Neuron (in vitro differentiated cells): ENCODE measurements around the gene CRB1.

Experiments used
- H2AFZ ChIP-seq: one replicate; pipeline ENCODE4 v1.6.1; 2013; ENCODE audit warnings: low read depth, mild to moderate bottlenecking, inconsistent platforms, low read length, moderate library complexity
- H3K27me3 ChIP-seq: one replicate; pipeline ENCODE4 v1.6.1; 2013; ENCODE audit warnings: low read length; ENCODE audit not compliant: insufficient read depth
- H3K36me3 ChIP-seq: one replicate; pipeline ENCODE4 v1.6.1; 2013; ENCODE audit warnings: low read length; ENCODE audit not compliant: insufficient read depth
- H3K4me1 ChIP-seq: one replicate; pipeline ENCODE4 v1.6.1; 2013; ENCODE audit warnings: low read length; ENCODE audit not compliant: insufficient read depth
- H3K4me3 ChIP-seq: 2 replicates; pipeline ENCODE4 v1.5.1; 2013; ENCODE audit warnings: mild to moderate bottlenecking, low read length, moderate library complexity
- H3K9me3 ChIP-seq: one replicate; pipeline ENCODE4 v1.6.1; 2013; ENCODE audit warnings: low read length

The CRB1 gene

DNA sequence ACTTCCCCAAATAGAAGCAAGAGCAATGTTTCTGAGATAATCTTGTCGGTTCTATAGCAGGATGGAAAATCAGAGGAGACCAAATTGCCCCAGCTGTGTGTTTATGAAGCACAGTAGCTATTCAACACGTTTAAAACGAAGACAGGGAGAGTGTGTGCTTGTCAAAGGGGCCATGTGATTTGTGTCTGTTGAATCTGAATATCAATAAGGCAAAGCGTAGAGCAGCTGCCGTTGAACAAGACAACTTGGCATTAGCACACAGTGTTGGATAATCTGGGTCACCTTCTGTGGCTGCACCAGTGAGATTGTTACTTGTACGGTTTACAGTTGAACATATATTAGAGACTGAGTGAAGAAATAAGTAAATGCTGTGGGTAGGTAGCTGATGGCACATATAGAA is 1.0 kb downstream of the CRB1 start:
- H3K4me3 ChIP-seq = peak overlapping the region; percentile 43

GRCh38 chr1:197272791-197273190 is 4.7 kb downstream of the CRB1 start:
- no peaks in the 10 kb centered on the region for H3K27me3 ChIP-seq
- no peak overlapping the region for H3K4me3 ChIP-seq
- H3K36me3 ChIP-seq = no peaks in the 10 kb centered on the region
- peaks cover 22% of the 10 kb centered on the region for H3K4me1 ChIP-seq
- no peaks in the 10 kb centered on the region for H3K9me3 ChIP-seq
- no peak overlapping the region for H2AFZ ChIP-seq

More for the DNA sequence above, 1.0 kb downstream of the CRB1 start:
- peak overlapping the region; percentile 85 for H2AFZ ChIP-seq
- no peaks in the 10 kb centered on the region for H3K9me3 ChIP-seq
- no peaks in the 10 kb centered on the region for H3K36me3 ChIP-seq
- H3K27me3 ChIP-seq = no peaks in the 10 kb centered on the region
- peaks cover 23% of the 10 kb centered on the region for H3K4me1 ChIP-seq

GRCh38 chr1:197277166-197277565 is 9.1 kb downstream of the CRB1 start:
- Histone ChIP-seq H3K9me3 (no peaks in the 10 kb centered on the region), H3K36me3 (no peaks in the 10 kb centered on the region), H3K4me3 (no peak overlapping the region), H3K4me1 (no peaks in the 10 kb centered on the region), H2AFZ (no peak overlapping the region), H3K27me3 (no peaks in the 10 kb centered on the region)

DNA sequence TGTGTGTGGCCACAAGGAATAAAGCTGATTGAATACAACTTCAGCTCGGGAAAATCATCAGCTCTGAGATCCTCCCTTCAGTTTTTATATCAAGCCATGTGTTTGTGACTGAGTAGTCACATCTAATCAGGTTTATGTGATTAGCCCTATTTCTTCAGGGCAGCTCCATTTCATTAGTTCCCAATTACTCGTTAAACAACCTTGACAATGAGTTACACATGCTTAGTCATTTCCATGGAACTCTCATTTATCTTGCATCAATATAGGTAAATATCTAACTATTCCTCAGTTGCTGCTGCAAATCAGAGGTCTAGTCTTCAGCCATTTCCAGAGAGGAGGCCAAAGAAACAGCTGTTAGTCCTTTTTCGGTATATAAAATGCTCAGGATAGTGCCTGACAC is 16.3 kb downstream of the CRB1 start:
- no peaks in the 10 kb centered on the region for H3K27me3 ChIP-seq

GRCh38 chr1:197284966-197285365 is 16.9 kb downstream of the CRB1 start:
- Histone ChIP-seq H3K4me3 (no peak overlapping the region), H3K27me3 (no peaks in the 10 kb centered on the region), H3K9me3 (no peaks in the 10 kb centered on the region), H2AFZ (no peak overlapping the region), H3K36me3 (no peaks in the 10 kb centered on the region), H3K4me1 (no peaks in the 10 kb centered on the region)

More for the DNA sequence above, 16.3 kb downstream of the CRB1 start:
- H3K4me1 ChIP-seq = no peaks in the 10 kb centered on the region
- no peak overlapping the region for H2AFZ ChIP-seq
- H3K9me3 ChIP-seq = no peaks in the 10 kb centered on the region
- H3K36me3 ChIP-seq = no peaks in the 10 kb centered on the region
- no peak overlapping the region for H3K4me3 ChIP-seq

GRCh38 chr1:197285526-197286205 is 17.6 kb downstream of the CRB1 start:
- Histone ChIP-seq H2AFZ (no peak overlapping the region), H3K27me3 (no peaks in the 10 kb centered on the region), H3K4me1 (no peaks in the 10 kb centered on the region), H3K4me3 (no peak overlapping the region), H3K9me3 (no peaks in the 10 kb centered on the region), H3K36me3 (no peaks in the 10 kb centered on the region)

DNA sequence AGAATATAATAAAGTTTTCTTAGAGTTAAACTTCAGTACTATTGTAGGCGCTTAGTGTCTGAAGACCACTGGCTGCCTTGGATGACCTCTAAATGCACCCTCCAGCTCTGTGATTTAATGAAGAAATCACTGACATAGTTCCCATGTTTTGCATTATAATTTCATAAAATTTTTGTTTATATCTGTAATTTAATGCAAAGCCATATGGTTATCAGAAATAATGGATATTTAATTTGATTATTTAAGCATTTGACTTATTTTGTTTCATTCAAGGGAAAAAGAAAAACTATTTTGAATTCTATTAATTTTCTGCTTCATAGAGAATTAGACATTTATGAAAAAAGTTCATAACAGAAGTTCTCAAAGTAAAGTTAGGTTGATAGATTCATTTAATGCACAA is 18.6 kb downstream of the CRB1 start:
- H3K36me3 ChIP-seq = no peaks in the 10 kb centered on the region
- no peak overlapping the region for H3K4me3 ChIP-seq
- no peak overlapping the region for H2AFZ ChIP-seq
- no peaks in the 10 kb centered on the region for H3K4me1 ChIP-seq
- H3K9me3 ChIP-seq = no peaks in the 10 kb centered on the region
- H3K27me3 ChIP-seq = no peaks in the 10 kb centered on the region

DNA sequence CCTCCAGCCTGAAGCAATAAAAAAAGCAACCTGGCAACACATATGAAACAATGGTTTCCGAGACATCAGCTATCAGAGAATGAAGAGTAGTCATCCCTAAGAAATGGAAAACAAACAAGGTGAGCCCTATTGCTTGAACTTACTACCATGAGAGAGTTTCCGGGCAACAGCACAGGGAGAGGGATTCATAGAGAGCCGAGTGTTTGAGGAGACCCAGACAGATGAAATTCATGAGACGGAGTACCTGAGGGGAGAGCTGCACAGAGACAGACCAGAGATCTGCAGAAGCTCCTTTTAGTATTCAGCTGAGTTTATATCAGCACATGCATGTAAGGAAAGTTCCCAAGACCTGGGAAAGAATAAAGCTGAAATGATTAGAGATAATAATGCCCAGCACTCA is 19.8 kb downstream of the CRB1 start:
- Histone ChIP-seq H2AFZ (no peak overlapping the region), H3K9me3 (no peaks in the 10 kb centered on the region), H3K4me1 (no peaks in the 10 kb centered on the region), H3K36me3 (no peaks in the 10 kb centered on the region), H3K27me3 (no peaks in the 10 kb centered on the region), H3K4me3 (no peak overlapping the region)

DNA sequence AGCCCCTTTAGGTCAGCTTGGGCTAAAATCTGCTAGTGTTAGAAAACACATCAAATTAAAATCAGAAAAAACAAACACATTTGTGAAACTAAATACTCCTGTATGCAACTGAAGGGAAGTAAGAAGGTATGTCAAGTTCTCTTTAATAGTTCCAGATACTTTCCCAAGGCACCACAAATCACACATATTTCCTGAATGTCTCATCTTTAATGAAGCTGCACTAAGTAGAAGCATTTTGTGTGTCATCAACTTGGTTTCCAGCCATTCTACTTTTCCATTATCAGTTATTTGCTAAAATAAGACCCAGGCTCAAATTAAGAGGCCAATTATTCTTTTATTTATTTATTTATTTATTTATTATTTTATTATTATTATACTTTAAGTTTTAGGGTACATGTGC is 34.7 kb downstream of the CRB1 start:
- Histone ChIP-seq H2AFZ (no peak overlapping the region), H3K4me3 (no peak overlapping the region), H3K9me3 (no peaks in the 10 kb centered on the region), H3K36me3 (no peaks in the 10 kb centered on the region), H3K27me3 (no peaks in the 10 kb centered on the region), H3K4me1 (peaks cover 33% of the 10 kb centered on the region)

- Histone ChIP-seq H3K27me3 (no peaks in the 10 kb centered on the region), H3K36me3 (no peaks in the 10 kb centered on the region), H3K4me3 (no peak overlapping the region), H2AFZ (no peak overlapping the region), H3K4me1 (peaks cover 33% of the 10 kb centered on the region), H3K9me3 (no peaks in the 10 kb centered on the region)
Measured at GRCh38 chr1:197303463-197303862, 35.4 kb downstream of the CRB1 start.

DNA sequence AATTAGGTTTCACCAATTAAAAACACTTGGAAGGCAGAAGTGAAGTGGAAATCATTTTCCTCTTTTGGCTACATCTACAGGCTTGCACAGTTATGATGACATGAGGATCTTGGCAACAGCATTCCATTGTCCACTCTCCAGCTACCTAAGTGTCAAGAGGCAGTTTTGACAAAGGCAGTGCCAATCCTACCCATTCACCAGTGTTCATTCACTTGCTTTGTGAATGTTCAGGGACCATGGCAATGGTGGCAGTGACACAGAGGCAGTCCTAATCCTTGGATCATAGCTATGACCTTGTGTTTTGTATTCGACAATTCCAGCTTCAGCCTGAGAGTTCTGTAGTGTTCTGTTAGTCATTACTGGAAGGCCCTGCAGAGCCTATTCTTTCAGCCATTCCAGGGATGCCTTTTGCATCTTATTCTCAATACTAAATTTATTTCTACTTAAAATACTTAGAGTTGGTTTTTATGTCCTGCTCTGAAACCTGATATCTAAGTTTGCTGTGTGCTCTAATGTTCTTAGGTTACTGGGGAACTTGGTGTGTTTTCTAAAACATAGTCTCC is 36.7 kb downstream of the CRB1 start:
- no peaks in the 10 kb centered on the region for H3K36me3 ChIP-seq
- H2AFZ ChIP-seq = no peak overlapping the region
- no peaks in the 10 kb centered on the region for H3K27me3 ChIP-seq
- H3K4me3 ChIP-seq = no peak overlapping the region
- peaks cover 33% of the 10 kb centered on the region for H3K4me1 ChIP-seq
- H3K9me3 ChIP-seq = no peaks in the 10 kb centered on the region

GRCh38 chr1:197305925-197306324 is 37.9 kb downstream of the CRB1 start:
- Histone ChIP-seq H3K4me1 (peaks cover 33% of the 10 kb centered on the region), H2AFZ (no peak overlapping the region), H3K9me3 (no peaks in the 10 kb centered on the region), H3K4me3 (no peak overlapping the region), H3K27me3 (no peaks in the 10 kb centered on the region), H3K36me3 (no peaks in the 10 kb centered on the region)

DNA sequence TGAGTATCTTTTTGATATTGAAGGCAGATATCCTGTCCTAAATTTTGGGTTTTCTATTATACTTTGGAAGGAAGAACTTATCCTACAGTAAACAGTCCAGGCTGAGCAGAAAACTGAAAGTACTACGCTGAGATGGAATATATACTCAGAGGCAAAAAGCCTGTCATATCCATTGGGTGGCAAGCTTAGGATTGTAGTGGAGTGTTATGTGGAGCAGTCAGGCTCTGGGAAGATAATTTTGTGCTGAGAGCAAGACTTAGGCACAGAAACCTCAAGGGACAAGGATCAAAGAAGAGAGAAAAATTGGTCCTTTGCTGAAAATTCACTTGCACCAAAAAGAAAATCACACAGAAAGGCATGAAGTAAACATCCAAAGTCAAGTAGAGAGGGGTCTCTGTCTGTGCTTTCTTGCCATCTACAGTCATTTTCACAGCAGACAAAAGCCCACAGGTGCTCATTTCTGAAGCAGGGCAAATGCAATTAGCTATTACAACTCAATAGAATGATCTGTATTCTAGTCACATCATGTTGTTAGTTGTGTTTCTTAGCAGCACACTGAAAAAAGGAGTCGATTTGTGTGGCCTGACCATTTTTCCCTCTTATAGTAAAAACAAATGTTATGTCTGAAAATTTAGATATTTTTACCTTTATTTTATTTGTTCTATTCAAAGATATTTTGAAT is 38.5 kb downstream of the CRB1 start:
- Histone ChIP-seq H3K9me3 (no peaks in the 10 kb centered on the region), H3K4me3 (no peak overlapping the region), H3K27me3 (no peaks in the 10 kb centered on the region), H2AFZ (peak overlapping the region; percentile 52), H3K4me1 (peaks cover 33% of the 10 kb centered on the region), H3K36me3 (no peaks in the 10 kb centered on the region)
